Stimulated activated CD4-positive, alpha-beta T cell treated with anti-CD3 and anti-CD28 coated beads, Interleukin-15, amount 100 ng/mL, for 48 hours (primary cell): ENCODE results near the gene PIH1D1.

Experiments
- DNase-seq, 2 donors: peaks; one replicate each; pipeline ENCODE4 v3.0.0-alpha.2; 2020; ENCODE audit warnings: low read depth in 2 of 2

The PIH1D1 gene

GRCh38 chr19:49451430-49452181 lies at the start of gene PIH1D1:
Gene PIH1D1, minus strand, starts transcription at chr19:49451814. Its CDS starts 240 bp downstream, at chr19:49451574.
- peak; percentile 94 to 95 for DNase-seq

- DNase-seq: no peak
These were observed 47.5 kb upstream of the PIH1D1 start for GRCh38 chr19:49499030-49499670.

- no peak for DNase-seq
These were observed 46.9 kb upstream of the PIH1D1 start for GRCh38 chr19:49498475-49498874.

- no peak for DNase-seq
These were observed 46.1 kb upstream of the PIH1D1 start for GRCh38 chr19:49497789-49498103.

- DNase-seq: no peak
These were observed 45.6 kb upstream of the PIH1D1 start for GRCh38 chr19:49497047-49497788.

DNA sequence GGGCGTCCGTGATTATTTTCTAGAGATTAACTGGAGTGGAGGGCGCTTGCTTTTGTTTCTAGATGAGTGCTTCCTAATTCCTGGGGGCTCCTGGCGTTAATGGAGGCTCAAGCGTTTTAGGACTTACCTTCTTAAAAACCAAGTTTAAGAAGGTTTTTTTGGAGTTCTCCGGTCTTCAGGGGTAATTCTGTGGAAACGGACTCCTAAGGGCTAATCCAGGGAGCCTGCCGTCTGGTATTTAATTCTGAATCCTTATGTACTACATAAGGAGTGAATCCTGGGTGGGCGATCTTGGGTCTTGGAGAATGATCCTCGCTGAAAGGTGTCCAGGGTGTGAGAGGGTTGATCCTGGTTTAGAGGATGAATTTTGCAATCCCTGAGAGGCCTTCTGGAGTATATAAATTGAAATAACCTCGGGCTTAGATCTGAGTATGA lies 45.0 kb upstream of the PIH1D1 start:
- DNase-seq: no peak

DNA sequence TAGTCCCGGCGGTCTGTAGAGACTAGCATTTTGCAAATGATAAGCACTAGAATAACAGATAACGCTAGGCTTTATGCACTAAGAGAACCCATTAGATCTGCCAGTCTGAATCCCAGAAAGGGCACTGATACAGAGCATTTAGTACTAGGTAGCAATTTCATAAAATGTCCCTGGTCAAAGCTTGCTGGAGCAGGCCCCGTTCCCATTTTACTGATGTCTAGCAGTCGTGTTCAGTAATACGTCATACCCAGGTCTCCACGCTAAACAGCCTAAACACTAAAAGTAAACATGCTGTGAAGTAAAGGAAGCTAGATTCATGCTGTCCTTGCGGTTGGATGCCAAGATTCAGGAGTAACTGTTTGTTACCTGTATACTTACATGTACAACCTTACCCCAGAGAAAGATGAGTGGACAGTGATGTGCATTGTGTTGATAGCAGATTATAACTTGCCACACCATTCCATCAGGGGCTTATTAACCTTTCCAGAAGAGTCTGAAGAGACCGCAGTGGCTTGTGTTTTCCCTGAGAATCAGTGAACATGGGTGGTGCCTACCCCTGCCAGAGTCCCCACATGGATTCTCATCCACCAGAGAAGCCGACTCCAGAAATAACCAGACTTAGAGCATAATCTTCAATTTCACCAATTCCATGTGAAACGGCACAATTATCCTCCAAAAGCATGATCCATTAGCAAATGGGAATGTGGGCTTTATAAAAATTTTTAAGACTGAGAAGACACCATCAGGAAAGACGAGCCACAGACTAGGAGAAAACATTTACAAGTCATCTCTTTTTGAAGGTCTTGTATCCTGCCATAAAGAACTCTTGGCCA lies 41.2 kb upstream of the PIH1D1 start:
- DNase-seq: no peak

DNA sequence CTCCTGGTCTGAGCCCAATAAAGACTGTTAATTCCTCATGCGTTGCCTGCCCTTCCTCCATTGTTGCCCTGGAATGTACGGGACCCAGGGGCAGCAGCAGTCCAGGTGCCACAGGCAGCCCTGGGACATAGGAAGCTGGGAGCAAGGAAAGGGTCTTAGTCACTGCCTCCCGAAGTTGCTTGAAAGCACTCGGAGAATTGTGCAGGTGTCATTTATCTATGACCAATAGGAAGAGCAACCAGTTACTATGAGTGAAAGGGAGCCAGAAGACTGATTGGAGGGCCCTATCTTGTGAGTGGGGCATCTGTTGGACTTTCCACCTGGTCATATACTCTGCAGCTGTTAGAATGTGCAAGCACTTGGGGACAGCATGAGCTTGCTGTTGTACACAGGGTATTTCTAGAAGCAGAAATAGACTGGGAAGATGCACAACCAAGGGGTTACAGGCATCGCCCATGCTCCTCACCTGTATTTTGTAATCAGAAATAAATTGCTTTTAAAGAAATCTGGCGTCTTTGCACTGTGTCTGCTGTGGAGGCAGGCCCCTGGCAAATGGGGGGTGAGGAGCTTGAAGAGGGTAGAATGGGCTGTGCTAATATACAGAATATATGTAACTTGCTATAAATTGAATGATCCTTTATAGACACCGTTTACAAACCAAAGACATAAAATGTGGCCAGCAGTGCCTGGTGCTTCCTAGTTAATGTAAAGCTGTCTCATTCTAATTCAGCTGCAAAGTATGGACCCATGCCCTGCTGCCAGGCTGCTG lies 40.4 kb upstream of the PIH1D1 start:
- no peak for DNase-seq

GRCh38 chr19:49491030-49491803 lies 39.6 kb upstream of the PIH1D1 start:
- DNase-seq: no peak

DNA sequence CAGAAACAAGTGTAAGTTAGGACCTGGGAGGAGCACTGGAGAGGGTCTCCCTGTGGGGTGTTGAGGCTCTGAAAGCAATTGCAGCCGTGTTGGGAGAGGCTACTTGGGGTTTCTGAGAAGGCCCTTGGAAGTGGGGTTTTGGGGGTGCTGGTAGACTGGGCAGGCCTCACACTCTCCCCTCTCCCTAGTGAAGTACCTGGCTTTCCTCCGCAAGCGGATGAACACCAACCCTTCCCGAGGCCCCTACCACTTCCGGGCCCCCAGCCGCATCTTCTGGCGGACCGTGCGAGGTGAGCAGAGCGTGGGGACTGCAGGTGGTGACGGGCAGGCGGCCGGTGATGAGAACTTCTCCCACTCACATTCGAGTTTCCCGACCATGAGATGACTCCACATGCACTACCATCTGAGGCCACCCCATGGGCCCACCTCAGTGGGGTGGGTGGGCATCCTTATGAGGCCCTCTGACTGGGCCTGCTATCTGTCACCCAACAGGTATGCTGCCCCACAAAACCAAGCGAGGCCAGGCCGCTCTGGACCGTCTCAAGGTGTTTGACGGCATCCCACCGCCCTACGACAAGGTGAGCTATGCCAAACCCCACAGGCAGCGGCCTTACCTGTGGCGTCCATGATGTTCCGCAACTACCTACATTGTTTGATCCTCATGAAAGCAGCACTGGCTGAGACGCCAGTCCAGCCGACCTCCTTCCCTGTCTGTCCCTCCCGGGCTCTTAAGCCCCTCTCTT lies 38.8 kb upstream of the PIH1D1 start:
- no peak for DNase-seq

DNA sequence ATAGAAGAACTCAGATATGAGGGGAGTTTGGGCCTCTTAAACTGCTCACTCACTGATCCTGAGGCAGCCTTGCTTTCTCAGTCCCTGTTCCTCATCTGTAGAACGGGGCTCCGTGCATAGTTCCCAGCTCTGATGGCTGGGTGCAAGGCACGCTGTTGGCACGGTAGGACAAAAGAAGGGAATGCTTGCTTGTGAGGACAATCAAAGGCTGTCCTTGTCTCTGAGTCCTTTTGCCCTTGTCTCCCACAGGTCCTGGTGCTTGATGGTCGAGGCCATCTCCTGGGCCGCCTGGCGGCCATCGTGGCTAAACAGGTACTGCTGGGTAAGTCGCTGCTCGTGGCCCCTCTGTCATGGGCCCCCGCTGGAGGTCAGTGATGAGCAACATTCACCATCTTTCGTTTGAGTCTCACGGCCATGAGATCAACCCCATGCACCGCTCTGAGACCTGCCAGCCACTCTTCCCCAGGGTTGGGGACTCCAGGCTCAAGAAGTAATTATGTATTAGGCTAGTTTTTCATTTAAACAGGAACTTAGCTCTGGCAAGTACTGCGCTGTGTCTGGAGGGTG lies 38.1 kb upstream of the PIH1D1 start:
- DNase-seq: no peak

GRCh38 chr19:49488863-49489537 lies 37.4 kb upstream of the PIH1D1 start:
- no peak for DNase-seq

- no peak for DNase-seq
These were observed 36.6 kb upstream of the PIH1D1 start for GRCh38 chr19:49488046-49488862.

DNA sequence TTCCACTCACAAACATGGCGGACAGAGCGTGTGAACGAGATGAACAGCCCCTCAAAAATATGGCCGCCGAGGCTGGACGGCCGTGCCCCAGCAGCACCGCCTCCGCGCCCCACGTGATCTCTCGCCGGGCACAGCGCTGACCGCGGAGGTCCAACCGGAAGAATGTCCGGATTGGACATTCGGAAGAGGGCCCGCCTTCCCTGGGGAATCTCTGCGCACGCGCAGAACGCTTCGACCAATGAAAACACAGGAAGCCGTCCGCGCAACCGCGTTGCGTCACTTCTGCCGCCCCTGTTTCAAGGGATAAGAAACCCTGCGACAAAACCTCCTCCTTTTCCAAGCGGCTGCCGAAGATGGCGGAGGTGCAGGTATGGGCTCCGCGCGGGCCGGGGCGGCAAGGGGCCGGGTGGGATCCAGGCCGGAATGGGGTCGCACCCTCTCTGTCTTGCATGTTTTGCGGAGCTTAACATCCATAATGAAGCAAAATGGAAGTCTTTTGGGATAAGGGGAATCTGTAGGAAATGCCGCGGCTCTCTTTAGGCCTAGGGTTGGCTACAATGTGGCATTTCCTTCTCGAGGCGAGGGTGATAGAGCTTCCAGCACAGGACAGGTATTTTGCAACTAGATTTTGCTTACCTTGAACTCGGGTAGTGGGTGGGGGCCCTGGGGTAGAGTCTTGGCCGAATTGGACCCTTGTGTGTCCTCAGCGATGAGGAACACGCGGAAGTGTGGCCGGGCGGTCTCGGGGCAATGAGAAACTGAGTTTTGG lies 35.8 kb upstream of the PIH1D1 start, which contains the start of gene RPL13A:
Gene RPL13A, plus strand, starts transcription at position 332 of the 769 bp plus-strand sequence. Its CDS starts 22 bp downstream, at position 354.
- DNase-seq: peak; percentile 100

DNA sequence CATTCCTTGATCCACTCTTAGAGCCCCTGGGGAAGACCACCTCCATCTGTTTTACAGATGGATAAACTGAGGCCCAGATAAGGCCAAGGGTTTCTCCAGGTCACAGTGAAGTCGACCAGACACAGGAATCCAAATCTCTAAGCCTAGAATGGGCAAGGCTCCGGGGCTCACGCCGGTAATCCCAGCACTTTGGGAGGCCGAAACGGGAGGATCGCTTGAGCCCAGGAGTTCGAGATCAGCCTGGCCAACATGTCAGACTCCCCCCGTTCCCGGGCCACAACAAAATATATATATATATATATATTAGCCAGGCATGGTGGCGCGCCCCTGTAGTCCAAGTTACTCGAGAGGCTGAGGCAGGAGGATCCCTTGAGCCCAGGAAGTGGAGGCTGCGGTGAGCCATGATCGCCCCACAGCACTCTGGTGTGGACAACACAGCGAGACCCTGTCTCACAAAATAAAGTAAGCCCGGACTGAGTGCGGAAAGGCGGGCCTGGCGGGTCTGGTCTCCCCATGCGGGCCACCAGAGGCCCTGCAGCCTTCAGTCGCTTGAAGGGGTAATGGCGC lies 35.2 kb upstream of the PIH1D1 start:
- no peak for DNase-seq

- DNase-seq: no peak
These were observed 34.6 kb upstream of the PIH1D1 start for GRCh38 chr19:49486232-49486631.
